Stimulated activated CD4-positive, alpha-beta T cell treated with anti-CD3 and anti-CD28 coated beads, TNF-alpha, amount 100 ng/mL, for 4 hours (primary cell): ENCODE results near the gene PERCC1.

Experiments
- DNase-seq, 3 experiments: peaks; one replicate each; pipeline ENCODE4 v3.0.0-alpha.2; 2020; ENCODE audit warnings: low read depth in 3 of 3

Gene PERCC1

GRCh38 chr16:1430759-1431496, at the start of gene PERCC1:
Gene PERCC1 (plus strand): TSS chr16:1431078. CDS start chr16:1432594, 1,516 bp downstream.
- DNase-seq, result no peak

- DNase-seq, result no peak
Measured at GRCh38 chr16:1381612-1382406, 49.1 kb upstream of the PERCC1 start.

GRCh38 chr16:1383556-1383955, 47.3 kb upstream of the PERCC1 start:
- no peak for DNase-seq

GRCh38 chr16:1385232-1385631, 45.6 kb upstream of the PERCC1 start:
- DNase-seq, result no peak

- DNase-seq, result no peak
Measured at GRCh38 chr16:1387331-1387730, 43.5 kb upstream of the PERCC1 start.

GRCh38 chr16:1389762-1390161, 41.1 kb upstream of the PERCC1 start:
- DNase-seq, result no peak

GRCh38 chr16:1390239-1390779, 40.6 kb upstream of the PERCC1 start:
- no peak for DNase-seq

- DNase-seq, result no peak
Measured at GRCh38 chr16:1392826-1393225, 38.1 kb upstream of the PERCC1 start.

- DNase-seq, result no peak
Measured at GRCh38 chr16:1393613-1394176, 37.2 kb upstream of the PERCC1 start.

- DNase-seq, result no peak
Measured at GRCh38 chr16:1394367-1394951, 36.4 kb upstream of the PERCC1 start.

GRCh38 chr16:1395444-1396031, 35.3 kb upstream of the PERCC1 start:
- DNase-seq, result no peak

GRCh38 chr16:1397779-1398178, 33.1 kb upstream of the PERCC1 start:
- DNase-seq, result no peak

GRCh38 chr16:1398351-1398750, 32.5 kb upstream of the PERCC1 start:
- no peak for DNase-seq

- DNase-seq, result no peak
Measured at GRCh38 chr16:1398826-1399581, 31.9 kb upstream of the PERCC1 start.

GRCh38 chr16:1401061-1401757, 29.7 kb upstream of the PERCC1 start:
- no peak for DNase-seq

- no peak for DNase-seq
Measured at GRCh38 chr16:1401758-1402154, 29.1 kb upstream of the PERCC1 start.

GRCh38 chr16:1403036-1403435, 27.8 kb upstream of the PERCC1 start:
- DNase-seq, result no peak

- DNase-seq, result no peak
Measured at GRCh38 chr16:1403733-1404132, 27.1 kb upstream of the PERCC1 start.

GRCh38 chr16:1407753-1408152, 23.1 kb upstream of the PERCC1 start:
- DNase-seq, result no peak

- peak; percentile 91 to 97 (median 94) for DNase-seq
Measured at GRCh38 chr16:1408171-1408837, 22.6 kb upstream of the PERCC1 start.
